Caco-2 (cell line): ENCODE measurements around the gene PPFIBP2. TPM values are rescaled to one million over a fixed set of nuclear protein-coding genes. Genes with fewer than 3 reads are reported as not detected.

Source experiments
- BruUV-seq: library from RNA; stranded (reverse); fragments of 400-500 nt; replicated peaks from 2 replicates; lab custom pipeline; 2021; lab: Mats Ljungman, UMichigan
- CTCF ChIA-PET: fragments of 300-600 bp; sonication (Branson Sonifier 250); formaldehyde crosslinking; loops from one replicate; lab custom pipeline; 2022; ENCODE audit warnings: antibody characterized with exemption; lab: Charles Lee
- POLR2A ChIA-PET: fragments of 300-600 bp; sonication (Branson Sonifier 250); formaldehyde crosslinking; loops from one replicate; lab custom pipeline; 2022; ENCODE audit warnings: antibody characterized with exemption; lab: Charles Lee
- DNase-seq, 2 experiments: peaks; one replicate each; pipeline versions ENCODE4 v3.0.0 to v3.0.0-alpha.2; 2020 to 2022
- H3K27me3 ChIP-seq: replicated peaks from 2 replicates; pipeline ENCODE4 v1.6.0; 2011; ENCODE audit warnings: low read length; ENCODE audit not compliant: control insufficient read depth, insufficient read depth
- H3K36me3 ChIP-seq: 2 replicates; pipeline ENCODE4 v1.5.1; 2011; ENCODE audit warnings: low read length; ENCODE audit not compliant: control insufficient read depth, insufficient read depth
- H3K4me1 ChIP-seq: fragments of 250-450 bp; sonication (Bioruptor Pico); 2 replicates; pipeline ENCODE4 v1.5.1; 2020; ENCODE audit warnings: mild to moderate bottlenecking
- H3K4me3 ChIP-seq: 2 replicates; pipeline ENCODE4 v1.5.1; 2011; ENCODE audit warnings: low read depth, mild to moderate bottlenecking, control low read depth, low read length
- H3K9me3 ChIP-seq: fragments of 250-450 bp; sonication (Bioruptor Pico); 2 replicates; pipeline ENCODE4 v1.5.1; 2020; ENCODE audit warnings: mild to moderate bottlenecking, moderate library complexity
- H3K27ac Mint-ChIP-seq: one replicate; pipeline ENCODE4 v1.8.0; 2022; ENCODE audit warnings: mixed read lengths; ENCODE audit not compliant: unreplicated experiment
- H3K27me3 Mint-ChIP-seq: one replicate; pipeline ENCODE4 v1.8.0; 2022; ENCODE audit warnings: mixed read lengths; ENCODE audit not compliant: insufficient read depth, unreplicated experiment
- H3K36me3 Mint-ChIP-seq: one replicate; pipeline ENCODE4 v1.8.0; 2022; ENCODE audit warnings: mild to moderate bottlenecking, mixed read lengths; ENCODE audit not compliant: insufficient read depth, unreplicated experiment
- H3K4me1 Mint-ChIP-seq: one replicate; pipeline ENCODE4 v1.8.0; 2022; ENCODE audit warnings: low read depth, mixed read lengths; ENCODE audit not compliant: unreplicated experiment
- H3K4me3 Mint-ChIP-seq: one replicate; pipeline ENCODE4 v1.8.0; 2022; ENCODE audit warnings: mild to moderate bottlenecking, moderate library complexity, mixed read lengths; ENCODE audit not compliant: unreplicated experiment
- H3K9me3 Mint-ChIP-seq: one replicate; pipeline ENCODE4 v1.8.0; 2022; ENCODE audit warnings: mixed read lengths; ENCODE audit not compliant: unreplicated experiment
- CTCF ChIP-seq, 2 experiments: fragments of 200-600 bp in 1 of 2; IDR thresholded peaks; 1 replicate in 1 of 2; 2 replicates in 1 of 2; pipeline versions ENCODE4 v1.5.1 to v1.8.0; 2011 to 2022; ENCODE audit warnings: antibody characterized with exemption in 1 of 2, control low read depth in 1 of 2, inconsistent platforms in 1 of 2, low read depth in 1 of 2, low read length in 1 of 2, mild to moderate bottlenecking in 1 of 2, moderate library complexity in 1 of 2; ENCODE audit not compliant: insufficient read depth in 1 of 2, severe bottlenecking in 1 of 2, unreplicated experiment in 1 of 2
- intact Hi-C: fragments of 100-400 bp; cut with micrococcal nuclease; formaldehyde crosslinking; loops from one replicate; pipeline ENCODE4 v1.10.0; 2022; ENCODE audit not compliant: unreplicated experiment
- total RNA-seq: library from RNA; stranded (reverse); gene quantifications from 2 replicates; pipeline ENCODE4 v1.2.3, GENCODE V29; 2022

PPFIBP2 gene
- total RNA-seq, 1 experiment from 2014 or later = 72.5 TPM

DNA sequence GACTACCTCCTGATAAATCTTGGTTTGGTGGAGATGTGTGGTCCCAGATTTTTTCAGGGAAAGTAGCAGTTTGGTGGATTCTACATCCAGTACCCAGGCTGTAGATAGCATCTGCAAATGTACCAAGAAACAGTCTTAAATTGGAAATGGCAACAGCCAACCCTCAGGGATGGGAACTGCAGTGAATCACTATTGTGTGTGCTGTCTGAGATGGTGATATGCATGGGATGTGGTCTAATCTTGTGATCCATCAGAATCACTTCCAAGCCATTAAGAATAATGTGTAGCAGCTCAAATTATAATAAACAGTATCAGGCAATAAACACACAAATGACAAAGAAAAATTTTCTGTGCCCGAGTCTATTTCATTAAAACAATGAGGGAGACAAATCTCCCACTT lies 25.1 kb upstream of the PPFIBP2 start:
- no peaks in the 10 kb centered on the region for H3K36me3 Mint-ChIP-seq
- CTCF ChIA-PET = no interaction called here
- no peaks in the 10 kb centered on the region for H3K36me3 ChIP-seq

GRCh38 chr11:7489376-7489775 lies 24.4 kb upstream of the PPFIBP2 start:
- H3K4me1 Mint-ChIP-seq = peaks cover 18% of the 10 kb centered on the region
- H3K9me3 ChIP-seq = no peaks in the 10 kb centered on the region
- ChIA-PET POLR2A (no interaction called here), CTCF (no interaction called here)
- no peaks in the 10 kb centered on the region for H3K36me3 ChIP-seq
- no TSS peak for BruUV-seq
- H3K9me3 Mint-ChIP-seq = no peaks in the 10 kb centered on the region
- peaks cover 17% of the 10 kb centered on the region for H3K4me1 ChIP-seq
- no peak overlapping the region for H3K4me3 Mint-ChIP-seq
- TF ChIP-seq CTCF (IDR thresholded peaks at IDR 0.05; ENCODE audit: insufficient read depth in 1 of 2, low read depth in 1 of 2, low read length in 1 of 2, severe bottlenecking in 1 of 2, unreplicated experiment in 1 of 2) = no peak
- H3K27me3 Mint-ChIP-seq = no peaks in the 10 kb centered on the region
- H3K36me3 Mint-ChIP-seq = no peaks in the 10 kb centered on the region
- intact Hi-C loops = no loop called here
- DNase-seq = no peak
- no peaks in the 10 kb centered on the region for H3K27me3 ChIP-seq
- H3K4me3 ChIP-seq = no peak overlapping the region
- no peak overlapping the region for H3K27ac Mint-ChIP-seq

More for the DNA sequence above, 25.1 kb upstream of the PPFIBP2 start:
- Mint-ChIP-seq H3K4me1 (peaks cover 15% of the 10 kb centered on the region), H3K27me3 (no peaks in the 10 kb centered on the region), H3K9me3 (no peaks in the 10 kb centered on the region), H3K27ac (no peak overlapping the region), H3K4me3 (no peak overlapping the region)
- POLR2A ChIA-PET = no interaction called here
- no peak for TF ChIP-seq CTCF (IDR thresholded peaks at IDR 0.05; ENCODE audit: insufficient read depth in 1 of 2, low read depth in 1 of 2, low read length in 1 of 2, severe bottlenecking in 1 of 2, unreplicated experiment in 1 of 2)
- DNase-seq = no peak
- no TSS peak for BruUV-seq
- intact Hi-C loops = no loop called here
- Histone ChIP-seq H3K9me3 (no peaks in the 10 kb centered on the region), H3K4me1 (peaks cover 21% of the 10 kb centered on the region), H3K4me3 (no peak overlapping the region), H3K27me3 (no peaks in the 10 kb centered on the region)

- H3K4me1 Mint-ChIP-seq = peaks cover 20% of the 10 kb centered on the region
- BruUV-seq = no TSS peak
- TF ChIP-seq CTCF (IDR thresholded peaks at IDR 0.05; ENCODE audit: insufficient read depth in 1 of 2, low read depth in 1 of 2, low read length in 1 of 2, severe bottlenecking in 1 of 2, unreplicated experiment in 1 of 2) = no peak
- Histone ChIP-seq H3K4me1 (peaks cover 17% of the 10 kb centered on the region), H3K27me3 (no peaks in the 10 kb centered on the region), H3K36me3 (no peaks in the 10 kb centered on the region), H3K4me3 (no peak overlapping the region), H3K9me3 (no peaks in the 10 kb centered on the region)
- CTCF ChIA-PET = interaction anchor here (0.7 kb wide), 1 partner anchor 82 kb away, joined by 3 read pairs; no protein-coding TSS in a partner anchor
- POLR2A ChIA-PET = no interaction called here
- H3K4me3 Mint-ChIP-seq = no peak overlapping the region
- H3K27ac Mint-ChIP-seq = no peak overlapping the region
- intact Hi-C loops = no loop called here
- no peak for DNase-seq
- no peaks in the 10 kb centered on the region for H3K36me3 Mint-ChIP-seq
- no peaks in the 10 kb centered on the region for H3K27me3 Mint-ChIP-seq
- H3K9me3 Mint-ChIP-seq = no peaks in the 10 kb centered on the region
Measured at GRCh38 chr11:7490054-7490453, 23.7 kb upstream of the PPFIBP2 start.
